ENCODE measurements around the gene NKX1-1. TPM values are rescaled to one million over a fixed set of nuclear protein-coding genes. Genes with fewer than 3 reads are reported as not detected.

Gene NKX1-1
- polyA plus RNA-seq, 1 donor (not counting 4 experiments of a cell fraction or from before 2014, with no cell fraction given) = not detected

GRCh38 chr4:1376391-1376840 is 29.8 kb downstream of the NKX1-1 start:
- no peak for FAIRE-seq
- Histone ChIP-seq H3K9ac (ENCODE audit: control insufficient read depth, extremely low read depth, insufficient read depth, low read length) (no peak overlapping the region), H3K79me2 (ENCODE audit: control insufficient read depth, insufficient read depth, low read length) (no peaks in the 10 kb centered on the region), H3K4me3 (ENCODE audit: control insufficient read depth in 2 of 3, extremely low read depth in 1 of 3, insufficient read depth in 2 of 3, low read depth in 1 of 3, low read length in 3 of 3) (no peak overlapping the region), H3K36me3 (ENCODE audit: control insufficient read depth in 2 of 2, extremely low read depth in 1 of 2, insufficient read depth in 2 of 2, low read length in 2 of 2) (peaks cover 8 to 12% of the 10 kb centered on the region in 2 experiments), H3K9me3 (ENCODE audit: control insufficient read depth, low read depth, low read length) (no peaks in the 10 kb centered on the region), H3K27me3 (ENCODE audit: control insufficient read depth, extremely low read depth, insufficient read depth, low read length) (no peaks in the 10 kb centered on the region), H3K4me2 (ENCODE audit: control insufficient read depth, extremely low read depth, insufficient read depth, low read depth, low read length) (no peak overlapping the region), H2AFZ (ENCODE audit: control insufficient read depth, low read length) (no peak overlapping the region), H3K4me1 (ENCODE audit: control insufficient read depth, extremely low read depth, insufficient read depth, low read length) (no peaks in the 10 kb centered on the region), H3K9me1 (ENCODE audit: control insufficient read depth, extremely low read depth, insufficient read depth, low read length) (no peaks in the 10 kb centered on the region), H3K27ac (ENCODE audit: control insufficient read depth, insufficient read depth, low read length) (no peak overlapping the region), H4K20me1 (ENCODE audit: control insufficient read depth, extremely low read depth, insufficient read depth, low read length) (peaks cover 2% of the 10 kb centered on the region)
- TF ChIP-seq CTCF (optimal IDR thresholded peaks at IDR 0.05 in 1 of 3, IDR thresholded peaks at IDR 0.05 in 1 of 3, conservative IDR thresholded peaks at IDR 0.05 in 1 of 3; ENCODE audit: extremely low read depth in 1 of 3, insufficient read depth in 2 of 3, low read length in 3 of 3) (no peak), EZH2 (IDR thresholded peaks at IDR 0.05; ENCODE audit: low read length) (no peak)
- dilution Hi-C loops (cut with MboI; ENCODE audit: extremely low pct_ligation_motif_present, low sequenced_read_pairs) = no loop called here
- no peak for DNase-seq (ENCODE audit: low read depth, low spot score)

- Histone ChIP-seq H3K9ac (ENCODE audit: control insufficient read depth, extremely low read depth, insufficient read depth, low read length) (no peak overlapping the region), H3K36me3 (ENCODE audit: control insufficient read depth in 2 of 2, extremely low read depth in 1 of 2, insufficient read depth in 2 of 2, low read length in 2 of 2) (peaks cover 8 to 12% of the 10 kb centered on the region in 2 experiments), H3K4me1 (ENCODE audit: control insufficient read depth, extremely low read depth, insufficient read depth, low read length) (no peaks in the 10 kb centered on the region), H3K27me3 (ENCODE audit: control insufficient read depth, extremely low read depth, insufficient read depth, low read length) (no peaks in the 10 kb centered on the region), H3K4me3 (ENCODE audit: control insufficient read depth in 2 of 3, extremely low read depth in 1 of 3, insufficient read depth in 2 of 3, low read depth in 1 of 3, low read length in 3 of 3) (no peak overlapping the region), H3K4me2 (ENCODE audit: control insufficient read depth, extremely low read depth, insufficient read depth, low read depth, low read length) (no peak overlapping the region), H3K9me3 (ENCODE audit: control insufficient read depth, low read depth, low read length) (no peaks in the 10 kb centered on the region), H3K27ac (ENCODE audit: control insufficient read depth, insufficient read depth, low read length) (no peak overlapping the region), H4K20me1 (ENCODE audit: control insufficient read depth, extremely low read depth, insufficient read depth, low read length) (peaks cover 2% of the 10 kb centered on the region), H3K79me2 (ENCODE audit: control insufficient read depth, insufficient read depth, low read length) (no peaks in the 10 kb centered on the region), H2AFZ (ENCODE audit: control insufficient read depth, low read length) (no peak overlapping the region), H3K9me1 (ENCODE audit: control insufficient read depth, extremely low read depth, insufficient read depth, low read length) (no peaks in the 10 kb centered on the region)
- TF ChIP-seq EZH2 (IDR thresholded peaks at IDR 0.05; ENCODE audit: low read length) = no peak
- no peak for TF ChIP-seq CTCF (optimal IDR thresholded peaks at IDR 0.05 in 1 of 3, IDR thresholded peaks at IDR 0.05 in 1 of 3, conservative IDR thresholded peaks at IDR 0.05 in 1 of 3; ENCODE audit: extremely low read depth in 1 of 3, insufficient read depth in 2 of 3, low read length in 3 of 3)
- dilution Hi-C loops (cut with MboI; ENCODE audit: extremely low pct_ligation_motif_present, low sequenced_read_pairs) = no loop called here
- FAIRE-seq (no peak), DNase-seq (ENCODE audit: low read depth, low spot score) (no peak)
Observed at GRCh38 chr4:1375761-1376322, 30.4 kb downstream of the NKX1-1 start.
